ENCODE measurements around the gene DPP6. TPM values are rescaled to one million over a fixed set of nuclear protein-coding genes. Genes with fewer than 3 reads are reported as not detected.

DPP6 gene
- total RNA-seq, 1 donor from 2014 or later, result not detected

GRCh38 chr7:154302380-154302779 lies 250.2 kb downstream of the DPP6 start:
- no peaks in the 10 kb centered on the region for H3K27me3 Mint-ChIP-seq
- H3K9me3 Mint-ChIP-seq, result peaks cover 2% of the 10 kb centered on the region
- CTCF ChIA-PET, result no interaction called here
- ATAC-seq (ENCODE audit: low read depth), result no peak
- DNase-seq, result no peak
- POLR2A ChIA-PET, result no interaction called here
- H3K36me3 Mint-ChIP-seq (ENCODE audit: low read depth), result no peaks in the 10 kb centered on the region
- H3K4me3 Mint-ChIP-seq, result no peak overlapping the region
- H3K27ac Mint-ChIP-seq, result no peak overlapping the region
- intact Hi-C loops (cut with micrococcal nuclease), result no loop called here
- no peak for TF ChIP-seq CTCF (IDR thresholded peaks at IDR 0.05)
- no peaks in the 10 kb centered on the region for H3K4me1 Mint-ChIP-seq

- CTCF ChIA-PET, result no interaction called here
- no peak for DNase-seq
- H3K9me3 Mint-ChIP-seq, result peaks cover 2% of the 10 kb centered on the region
- H3K36me3 Mint-ChIP-seq (ENCODE audit: low read depth), result no peaks in the 10 kb centered on the region
- TF ChIP-seq CTCF (IDR thresholded peaks at IDR 0.05), result no peak
- intact Hi-C loops (cut with micrococcal nuclease), result no loop called here
- no peaks in the 10 kb centered on the region for H3K4me1 Mint-ChIP-seq
- no peaks in the 10 kb centered on the region for H3K27me3 Mint-ChIP-seq
- POLR2A ChIA-PET, result no interaction called here
- H3K4me3 Mint-ChIP-seq, result no peak overlapping the region
- H3K27ac Mint-ChIP-seq, result no peak overlapping the region
- ATAC-seq (ENCODE audit: low read depth), result no peak
Measured at GRCh38 chr7:154304231-154304630, 252.0 kb downstream of the DPP6 start.

GRCh38 chr7:154304740-154305700 lies 252.8 kb downstream of the DPP6 start:
- DNase-seq, result no peak
- CTCF ChIA-PET, result no interaction called here
- Mint-ChIP-seq H3K27ac (no peak overlapping the region), H3K36me3 (ENCODE audit: low read depth) (no peaks in the 10 kb centered on the region), H3K4me3 (no peak overlapping the region), H3K9me3 (peaks cover 2% of the 10 kb centered on the region), H3K4me1 (no peaks in the 10 kb centered on the region), H3K27me3 (no peaks in the 10 kb centered on the region)
- TF ChIP-seq CTCF (IDR thresholded peaks at IDR 0.05), result no peak
- intact Hi-C loops (cut with micrococcal nuclease), result no loop called here
- ATAC-seq (ENCODE audit: low read depth), result no peak
- POLR2A ChIA-PET, result no interaction called here

- no peaks in the 10 kb centered on the region for H3K27me3 Mint-ChIP-seq
- ATAC-seq (ENCODE audit: low read depth), result no peak
- POLR2A ChIA-PET, result no interaction called here
- TF ChIP-seq CTCF (IDR thresholded peaks at IDR 0.05), result no peak
- DNase-seq, result no peak
- no peaks in the 10 kb centered on the region for H3K36me3 Mint-ChIP-seq (ENCODE audit: low read depth)
- H3K27ac Mint-ChIP-seq, result no peak overlapping the region
- CTCF ChIA-PET, result no interaction called here
- no peak overlapping the region for H3K4me3 Mint-ChIP-seq
- intact Hi-C loops (cut with micrococcal nuclease), result no loop called here
- H3K4me1 Mint-ChIP-seq, result no peaks in the 10 kb centered on the region
- peaks cover 7% of the 10 kb centered on the region for H3K9me3 Mint-ChIP-seq
Measured at GRCh38 chr7:154306036-154306435, 253.8 kb downstream of the DPP6 start.

- no peak overlapping the region for H3K4me3 Mint-ChIP-seq
- TF ChIP-seq CTCF (IDR thresholded peaks at IDR 0.05), result no peak
- no peaks in the 10 kb centered on the region for H3K4me1 Mint-ChIP-seq
- DNase-seq (no peak), ATAC-seq (ENCODE audit: low read depth) (no peak)
- CTCF ChIA-PET, result no interaction called here
- intact Hi-C loops (cut with micrococcal nuclease), result no loop called here
- POLR2A ChIA-PET, result no interaction called here
- no peak overlapping the region for H3K27ac Mint-ChIP-seq
- H3K27me3 Mint-ChIP-seq, result no peaks in the 10 kb centered on the region
- no peaks in the 10 kb centered on the region for H3K36me3 Mint-ChIP-seq (ENCODE audit: low read depth)
- H3K9me3 Mint-ChIP-seq, result peaks cover 4% of the 10 kb centered on the region
Measured at GRCh38 chr7:154308928-154309327, 256.7 kb downstream of the DPP6 start.

All from activated B cell treated with CpG ODN at 0.5 μM for 24 hours (primary cell).